Type B pancreatic cell (in vitro differentiated cells): ENCODE results near the gene PLEKHA1. TPM values are rescaled to one million over a fixed set of nuclear protein-coding genes. Genes with fewer than 3 reads are reported as not detected.

Source experiments
- DNase-seq: peaks from one replicate; pipeline ENCODE4 v3.0.0; 2021; ENCODE audit warnings: mixed read lengths; ENCODE audit not compliant: unreplicated experiment; ENCODE audit errors: extremely low spot score
- H3K27ac Mint-ChIP-seq: 2 replicates; pipeline ENCODE4 v1.8.0; 2021; ENCODE audit warnings: mild to moderate bottlenecking, mixed read lengths
- H3K27me3 Mint-ChIP-seq: 2 replicates; pipeline ENCODE4 v1.8.0; 2021; ENCODE audit warnings: mixed read lengths
- H3K36me3 Mint-ChIP-seq: 2 replicates; pipeline ENCODE4 v1.8.0; 2021; ENCODE audit warnings: mixed read lengths
- H3K4me1 Mint-ChIP-seq: one replicate; pipeline ENCODE4 v1.8.0; 2021; ENCODE audit warnings: mixed read lengths; ENCODE audit not compliant: unreplicated experiment
- H3K4me3 Mint-ChIP-seq: 2 replicates; pipeline ENCODE4 v1.8.0; 2021; ENCODE audit warnings: mild to moderate bottlenecking, mixed read lengths
- H3K9me3 Mint-ChIP-seq: 2 replicates; pipeline ENCODE4 v1.8.0; 2021; ENCODE audit warnings: mixed read lengths
- total RNA-seq: library from RNA; stranded (reverse); gene quantifications from 2 replicates; pipeline ENCODE4 v1.2.1, GENCODE V29; 2021; ENCODE audit warnings: low replicate concordance
- TF ChIP-seq, protein P1 (sequence below): fragments of 200-600 bp; sonication (generic); conservative IDR thresholded peaks from 2 replicates; pipeline ENCODE4 v1.5.0; 2021; ENCODE audit warnings: antibody characterized with exemption, mild to moderate bottlenecking

The PLEKHA1 gene
- total RNA-seq, 1 donor from 2014 or later, result 38.2 TPM

DNA sequence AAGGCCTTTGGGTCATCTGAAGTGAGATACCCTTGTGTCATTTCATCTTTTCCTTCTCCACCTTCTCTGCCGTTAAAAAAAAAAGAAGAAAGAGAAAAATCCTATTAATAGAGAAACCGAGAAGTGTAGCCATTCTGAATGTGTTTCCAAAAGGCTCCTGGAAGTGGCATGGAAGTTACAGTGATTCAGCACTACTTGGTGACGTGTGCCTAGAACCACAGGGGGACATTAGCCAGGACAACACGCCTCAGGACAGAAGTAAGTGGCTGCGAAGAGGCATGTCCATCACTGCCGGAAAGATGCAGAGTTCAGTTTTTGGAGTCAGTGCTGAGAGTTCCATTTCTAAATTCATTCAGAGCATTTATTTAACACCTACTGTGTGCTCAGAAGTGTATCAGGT is 93.2 kb downstream of the PLEKHA1 start:
- no peaks in the 10 kb centered on the region for H3K9me3 Mint-ChIP-seq
- H3K4me3 Mint-ChIP-seq, result no peak overlapping the region
- DNase-seq, result no peak
- TF ChIP-seq, protein P1, sequence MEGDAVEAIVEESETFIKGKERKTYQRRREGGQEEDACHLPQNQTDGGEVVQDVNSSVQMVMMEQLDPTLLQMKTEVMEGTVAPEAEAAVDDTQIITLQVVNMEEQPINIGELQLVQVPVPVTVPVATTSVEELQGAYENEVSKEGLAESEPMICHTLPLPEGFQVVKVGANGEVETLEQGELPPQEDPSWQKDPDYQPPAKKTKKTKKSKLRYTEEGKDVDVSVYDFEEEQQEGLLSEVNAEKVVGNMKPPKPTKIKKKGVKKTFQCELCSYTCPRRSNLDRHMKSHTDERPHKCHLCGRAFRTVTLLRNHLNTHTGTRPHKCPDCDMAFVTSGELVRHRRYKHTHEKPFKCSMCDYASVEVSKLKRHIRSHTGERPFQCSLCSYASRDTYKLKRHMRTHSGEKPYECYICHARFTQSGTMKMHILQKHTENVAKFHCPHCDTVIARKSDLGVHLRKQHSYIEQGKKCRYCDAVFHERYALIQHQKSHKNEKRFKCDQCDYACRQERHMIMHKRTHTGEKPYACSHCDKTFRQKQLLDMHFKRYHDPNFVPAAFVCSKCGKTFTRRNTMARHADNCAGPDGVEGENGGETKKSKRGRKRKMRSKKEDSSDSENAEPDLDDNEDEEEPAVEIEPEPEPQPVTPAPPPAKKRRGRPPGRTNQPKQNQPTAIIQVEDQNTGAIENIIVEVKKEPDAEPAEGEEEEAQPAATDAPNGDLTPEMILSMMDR, result no peak
- H3K27me3 Mint-ChIP-seq, result peaks cover 69% of the 10 kb centered on the region
- H3K27ac Mint-ChIP-seq, result no peak overlapping the region
- H3K4me1 Mint-ChIP-seq, result peaks cover 5% of the 10 kb centered on the region
- H3K36me3 Mint-ChIP-seq, result no peaks in the 10 kb centered on the region

DNA sequence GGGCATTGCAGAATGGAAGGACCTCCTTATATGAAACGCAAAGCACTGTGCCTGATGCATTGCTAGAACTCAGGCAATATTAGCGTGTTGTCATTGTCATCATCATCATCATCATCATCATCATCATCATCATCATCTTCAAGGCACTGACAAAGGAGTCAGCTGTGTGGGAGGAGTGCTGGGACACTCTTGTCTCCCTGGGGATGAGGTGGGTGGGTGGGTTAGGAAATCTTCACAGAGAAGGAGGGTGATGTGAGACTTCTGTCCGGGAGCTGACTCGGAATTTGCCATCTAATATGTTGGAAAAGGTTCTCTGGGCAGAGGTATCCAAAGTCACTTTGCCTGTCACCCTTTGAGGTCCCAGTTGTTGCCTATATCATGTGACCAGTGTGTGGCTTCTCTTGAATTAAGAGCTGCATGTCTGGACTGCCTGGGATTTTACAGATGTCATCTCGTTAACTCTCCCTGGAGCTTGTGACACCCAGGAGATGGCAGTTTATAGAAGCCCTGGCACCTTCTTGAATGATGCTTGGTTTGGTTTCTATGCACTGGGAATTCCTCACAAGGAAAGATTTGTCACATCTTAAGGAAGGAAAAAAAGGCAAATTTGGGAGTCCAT is 93.9 kb downstream of the PLEKHA1 start:
- Mint-ChIP-seq H3K4me1 (no peaks in the 10 kb centered on the region), H3K27me3 (peaks cover 61% of the 10 kb centered on the region), H3K4me3 (no peak overlapping the region), H3K27ac (no peak overlapping the region), H3K9me3 (no peaks in the 10 kb centered on the region), H3K36me3 (no peaks in the 10 kb centered on the region)
- no peak for DNase-seq
- TF ChIP-seq, protein P1, result no peak

DNA sequence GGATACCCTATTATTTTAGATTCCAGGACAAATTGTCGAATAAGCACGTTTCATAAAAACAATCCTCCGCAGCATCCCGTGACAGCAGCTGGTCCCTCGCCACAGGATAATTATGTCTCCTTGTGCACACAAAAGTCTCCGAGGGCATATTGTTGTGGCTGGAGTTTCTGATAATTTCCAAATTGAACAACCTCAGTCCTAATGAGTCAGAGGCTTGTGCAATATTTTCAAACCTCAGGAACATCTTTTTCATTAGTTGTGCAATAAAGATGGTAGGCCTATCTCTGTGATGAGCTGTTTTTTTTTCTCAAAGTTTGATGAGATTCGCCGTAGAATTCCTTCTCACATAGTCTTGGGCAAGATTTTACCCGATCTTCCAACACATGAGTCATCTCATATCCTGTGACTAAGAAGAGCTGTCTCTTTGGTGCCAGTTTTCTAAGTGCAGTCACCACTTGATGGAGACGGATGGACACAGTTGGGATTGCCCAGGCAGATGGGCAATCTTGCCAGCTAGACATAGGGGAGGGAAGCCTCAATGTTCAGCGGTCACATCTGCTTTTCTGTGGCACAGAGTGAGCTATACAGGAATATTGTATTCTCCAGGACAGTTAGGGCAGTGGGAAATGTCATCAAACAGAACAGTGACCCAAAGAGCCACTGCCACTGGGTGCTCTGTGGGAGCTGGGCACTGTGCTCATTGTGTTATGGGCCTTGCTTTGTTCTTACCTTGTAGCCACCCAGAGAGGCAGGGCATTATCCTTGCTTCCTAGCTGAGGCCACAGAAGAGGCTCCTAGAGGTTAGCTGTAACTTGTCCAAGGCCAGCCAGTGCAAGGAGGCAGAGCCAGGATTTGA is 94.6 kb downstream of the PLEKHA1 start:
- Mint-ChIP-seq H3K9me3 (no peaks in the 10 kb centered on the region), H3K4me3 (no peak overlapping the region), H3K4me1 (peaks cover 5% of the 10 kb centered on the region), H3K27me3 (peaks cover 54% of the 10 kb centered on the region), H3K27ac (no peak overlapping the region), H3K36me3 (no peaks in the 10 kb centered on the region)
- no peak for DNase-seq
- TF ChIP-seq, protein P1, result no peak

DNA sequence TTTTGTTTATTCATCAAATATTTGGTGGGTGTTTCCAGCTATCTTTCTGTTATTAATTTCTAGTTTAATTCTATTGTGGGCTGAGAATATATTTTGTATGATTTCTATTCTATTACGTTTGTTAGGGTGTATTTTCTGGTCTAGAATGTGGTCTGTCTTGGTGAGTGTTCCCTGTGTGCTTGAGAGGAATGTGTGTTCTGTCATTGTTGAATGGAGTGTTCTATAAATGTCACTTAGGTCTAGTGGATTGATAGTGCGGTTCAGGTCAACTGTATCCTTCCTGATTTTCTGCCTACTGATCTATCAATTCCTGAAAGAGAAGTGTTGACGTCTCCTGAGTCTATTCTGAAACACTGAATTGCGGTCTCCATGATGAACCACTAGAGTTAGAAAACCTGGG is 95.3 kb downstream of the PLEKHA1 start:
- Mint-ChIP-seq H3K4me3 (no peak overlapping the region), H3K27ac (no peak overlapping the region), H3K36me3 (no peaks in the 10 kb centered on the region), H3K4me1 (peaks cover 12% of the 10 kb centered on the region), H3K27me3 (peaks cover 47% of the 10 kb centered on the region), H3K9me3 (no peaks in the 10 kb centered on the region)
- no peak for DNase-seq
- TF ChIP-seq, protein P1, result no peak

DNA sequence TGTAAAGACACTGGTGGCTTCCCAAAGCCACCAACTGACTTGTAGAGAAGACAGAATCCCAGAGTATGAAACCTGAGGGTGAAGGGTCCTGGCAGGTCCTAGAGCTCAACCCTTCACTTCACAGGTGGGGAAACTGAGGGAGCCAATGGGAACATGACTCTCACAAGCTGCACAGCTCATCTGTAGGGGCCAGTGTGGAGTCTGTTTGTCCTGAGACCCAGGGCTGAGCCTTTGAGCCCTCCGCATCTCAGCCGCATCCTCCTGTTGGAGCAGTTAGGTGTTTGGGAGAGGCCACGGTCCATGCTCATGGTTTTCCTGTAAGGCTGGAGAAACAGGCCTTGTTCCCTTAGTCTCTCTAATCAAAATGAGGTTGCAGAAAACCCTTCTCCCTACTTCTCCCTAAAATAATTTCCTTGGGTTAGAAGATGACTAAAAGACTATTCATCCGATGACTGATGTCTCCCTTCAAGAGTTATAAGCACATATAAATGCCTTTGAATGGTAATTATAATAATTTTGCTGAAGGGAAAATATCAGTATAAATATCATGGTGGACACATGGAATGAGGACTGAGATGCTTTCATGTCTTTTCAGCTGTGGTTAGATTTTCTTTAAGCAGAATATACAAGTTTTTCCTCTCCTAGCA is 97.1 kb downstream of the PLEKHA1 start:
- no peak for DNase-seq
- H3K36me3 Mint-ChIP-seq, result no peaks in the 10 kb centered on the region
- H3K27ac Mint-ChIP-seq, result no peak overlapping the region
- peaks cover 30% of the 10 kb centered on the region for H3K4me1 Mint-ChIP-seq
- H3K27me3 Mint-ChIP-seq, result peaks cover 29% of the 10 kb centered on the region
- H3K4me3 Mint-ChIP-seq, result no peak overlapping the region
- TF ChIP-seq, protein P1, result no peak
- no peaks in the 10 kb centered on the region for H3K9me3 Mint-ChIP-seq
